ENCODE results near the gene DGCR2.

GRCh38 chr22:19036229-19036522 lies 86.0 kb downstream of the DGCR2 start:
- TF ChIP-seq RAD21 (IDR thresholded peaks at IDR 0.05; ENCODE audit: low read depth) = no peak
- TF ChIP-seq POLR2AphosphoS5 (IDR thresholded peaks at IDR 0.05; ENCODE audit: low read depth, low read length) = no peak
- no peak for TF ChIP-seq POLR2A (IDR thresholded peaks at IDR 0.05; ENCODE audit: borderline replicate concordance, extremely low read depth, insufficient read depth, insufficient read length)
- no peak for TF ChIP-seq ZNF274 (IDR thresholded peaks at IDR 0.05; ENCODE audit: low read depth, low read length)
- TF ChIP-seq ZBTB33 (IDR thresholded peaks at IDR 0.05; ENCODE audit: extremely low read depth, insufficient replicate concordance, low read length) = no peak
- TF ChIP-seq CTCF (IDR thresholded peaks at IDR 0.05 in 2 of 3, conservative IDR thresholded peaks at IDR 0.05 in 1 of 3; ENCODE audit: borderline replicate concordance in 1 of 3, insufficient read depth in 1 of 3, low read depth in 2 of 3, low read length in 2 of 3) = no peak
- TF ChIP-seq ELF1 (IDR thresholded peaks at IDR 0.05; ENCODE audit: borderline replicate concordance, low read depth) = no peak
- TF ChIP-seq CEBPB (IDR thresholded peaks at IDR 0.05; ENCODE audit: low read depth) = no peak
- TF ChIP-seq EZH2 (IDR thresholded peaks at IDR 0.05) = no peak
- TF ChIP-seq, protein P1, sequence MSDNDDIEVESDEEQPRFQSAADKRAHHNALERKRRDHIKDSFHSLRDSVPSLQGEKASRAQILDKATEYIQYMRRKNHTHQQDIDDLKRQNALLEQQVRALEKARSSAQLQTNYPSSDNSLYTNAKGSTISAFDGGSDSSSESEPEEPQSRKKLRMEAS (IDR thresholded peaks at IDR 0.05) = no peak
- no peak for TF ChIP-seq REST (IDR thresholded peaks at IDR 0.05; ENCODE audit: low read depth)
